IMR-90 (cell line): ENCODE measurements around the gene SUN1. TPM values are rescaled to one million over a fixed set of nuclear protein-coding genes. Genes with fewer than 3 reads are reported as not detected.

Experiments
- ATAC-seq: fragments of 200-7000 bp; cut with Tn5 transposase; 2 replicates; pipeline ENCODE4 v1.9.1; 2020; ENCODE audit warnings: low read depth, mild to moderate bottlenecking, moderate library complexity
- BruUV-seq: library from RNA; stranded (reverse); fragments of 400-500 nt; replicated peaks from 2 replicates; lab custom pipeline; 2021; lab: Mats Ljungman, UMichigan
- CTCF ChIA-PET: fragments of 300-600 bp; formaldehyde crosslinking; extraction: SDS; loops from one replicate; lab custom pipeline; 2021; ENCODE audit warnings: antibody characterized with exemption; lab: Yijun Ruan, JAX
- POLR2A ChIA-PET: fragments of 300-600 bp; sonication (Branson Sonifier 250); formaldehyde crosslinking; loops from one replicate; lab custom pipeline; 2022; ENCODE audit warnings: antibody characterized with exemption; ENCODE audit not compliant: unreplicated experiment; lab: Charles Lee
- DNase-seq: peaks from one replicate; pipeline ENCODE4 v3.0.0; 2013
- H2AFZ ChIP-seq: replicated peaks from 2 replicates; pipeline ENCODE3; 2013; ENCODE audit warnings: low read length, mild to moderate bottlenecking; ENCODE audit not compliant: poor library complexity
- H2AK5ac ChIP-seq: 2 replicates; pipeline ENCODE4 v1.6.1; 2013; ENCODE audit warnings: low read depth, low read length, inconsistent platforms
- H2AK9ac ChIP-seq: replicated peaks from 2 replicates; pipeline ENCODE3; 2013; ENCODE audit warnings: mild to moderate bottlenecking, low read depth, low read length, moderate library complexity; ENCODE audit not compliant: poor library complexity
- H2BK120ac ChIP-seq: 2 replicates; pipeline ENCODE4 v1.6.1; 2013; ENCODE audit warnings: low read depth, low read length, inconsistent platforms
- H2BK15ac ChIP-seq: 3 replicates; pipeline ENCODE4 v1.6.1; 2013; ENCODE audit warnings: low read depth, low read length, inconsistent platforms
- H2BK20ac ChIP-seq: 2 replicates; pipeline ENCODE4 v1.6.1; 2013; ENCODE audit warnings: low read depth, mild to moderate bottlenecking, inconsistent platforms, low read length, moderate library complexity
- H2BK5ac ChIP-seq: 2 replicates; pipeline ENCODE4 v1.6.1; 2013; ENCODE audit warnings: mild to moderate bottlenecking, low read depth, low read length, inconsistent platforms; ENCODE audit not compliant: poor library complexity, severe bottlenecking
- H3K14ac ChIP-seq: replicated peaks from 2 replicates; pipeline ENCODE4 v1.6.1; 2013; ENCODE audit warnings: low read depth, low read length, inconsistent platforms
- H3K18ac ChIP-seq: 2 replicates; pipeline ENCODE4 v1.6.1; 2013; ENCODE audit warnings: low read depth, low read length, control low read depth
- H3K23ac ChIP-seq: 2 replicates; pipeline ENCODE4 v1.6.1; 2013; ENCODE audit warnings: low read depth, low read length, inconsistent platforms
- H3K27ac ChIP-seq: 2 replicates; pipeline ENCODE4 v1.5.1; 2013; ENCODE audit warnings: mild to moderate bottlenecking, control low read depth, low read length; ENCODE audit not compliant: insufficient read depth
- H3K27me3 ChIP-seq: 2 replicates; pipeline ENCODE4 v1.6.1; 2013; ENCODE audit warnings: low read length; ENCODE audit not compliant: control insufficient read depth, insufficient read depth
- H3K36me3 ChIP-seq: 2 replicates; pipeline ENCODE4 v1.6.1; 2013; ENCODE audit warnings: low read length, mixed read lengths; ENCODE audit not compliant: control insufficient read depth, insufficient read depth
- H3K4ac ChIP-seq: 2 replicates; pipeline ENCODE4 v1.6.1; 2013; ENCODE audit warnings: low read depth, low read length, inconsistent platforms
- H3K4me1 ChIP-seq: 2 replicates; pipeline ENCODE4 v1.6.1; 2013; ENCODE audit warnings: low read length, mixed read lengths; ENCODE audit not compliant: control insufficient read depth, insufficient read depth
- H3K4me2 ChIP-seq: 2 replicates; pipeline ENCODE4 v1.6.1; 2013; ENCODE audit warnings: low read depth, mild to moderate bottlenecking, control low read depth, low read length, moderate library complexity
- H3K4me3 ChIP-seq: 2 replicates; pipeline ENCODE4 v1.5.1; 2013; ENCODE audit warnings: low read depth, mild to moderate bottlenecking, control low read depth, low read length, moderate library complexity; ENCODE audit not compliant: insufficient read depth
- H3K56ac ChIP-seq: 2 replicates; pipeline ENCODE4 v1.6.1; 2013; ENCODE audit warnings: low read length, inconsistent platforms; ENCODE audit not compliant: insufficient read depth; ENCODE audit errors: extremely low read depth
- H3K79me1 ChIP-seq, 2 experiments: 2 replicates each; pipeline ENCODE4 v1.6.1; 2013; ENCODE audit warnings: low read length in 2 of 2, inconsistent platforms in 1 of 2, low read depth in 1 of 2
- H3K9ac ChIP-seq: 2 replicates; pipeline ENCODE4 v1.6.1; 2013; ENCODE audit warnings: low read depth, low read length, control low read depth
- H3K9me1 ChIP-seq: 2 replicates; pipeline ENCODE4 v1.6.1; 2013; ENCODE audit warnings: low read length, inconsistent platforms; ENCODE audit not compliant: insufficient read depth
- H3K9me3 ChIP-seq: 2 replicates; pipeline ENCODE4 v1.6.1; 2013; ENCODE audit warnings: low read length; ENCODE audit not compliant: control insufficient read depth, insufficient read depth
- H4K20me1 ChIP-seq: 2 replicates; pipeline ENCODE4 v1.6.1; 2013; ENCODE audit warnings: low read length, inconsistent platforms; ENCODE audit not compliant: insufficient read depth
- H4K5ac ChIP-seq: 2 replicates; pipeline ENCODE4 v1.6.1; 2013; ENCODE audit warnings: mild to moderate bottlenecking, low read depth, low read length, control low read depth
- H4K8ac ChIP-seq, 2 experiments: 2 replicates each; pipeline ENCODE4 v1.6.1; 2013; ENCODE audit warnings: low read depth in 2 of 2, low read length in 2 of 2, control low read depth in 1 of 2, inconsistent platforms in 1 of 2
- H4K91ac ChIP-seq: 2 replicates; pipeline ENCODE4 v1.6.1; 2013; ENCODE audit warnings: low read depth, low read length, inconsistent platforms; ENCODE audit not compliant: insufficient read depth
- BHLHE40 ChIP-seq: fragments of 150-350 bp; IDR thresholded peaks from 2 replicates; pipeline ENCODE4 v1.6.1; 2016; ENCODE audit warnings: mild to moderate bottlenecking, low read depth, low read length
- POLR2A ChIP-seq: IDR thresholded peaks from 2 replicates; pipeline ENCODE4 v1.6.1; 2012; ENCODE audit warnings: mild to moderate bottlenecking, low read depth, low read length
- RAD21 ChIP-seq: IDR thresholded peaks from 2 replicates; pipeline ENCODE4 v1.6.1; 2012; ENCODE audit warnings: low read length, improper control_type of control experiment
- RFX5 ChIP-seq: IDR thresholded peaks from 2 replicates; pipeline ENCODE4 v1.8.0; 2012; ENCODE audit warnings: low read depth, mild to moderate bottlenecking, low read length, moderate library complexity
- WGBS, 2 experiments: methylation state at CpG; one replicate each; pipeline versions ENCODE4 v1.1.5 to v1.1.7; 2013; ENCODE audit warnings: missing lambda C conversion rate in 2 of 2; ENCODE audit not compliant: insufficient read length in 1 of 2; ENCODE audit errors: extremely low coverage in 2 of 2; 5-methylcytosine and 5-hydroxymethylcytosine counted together
- dilution Hi-C: fragments of 300-500 bp; cut with HindIII; formaldehyde crosslinking; loops from one replicate; pipeline ENCODE4 v1.14.3; 2018; ENCODE audit warnings: low sequenced_read_pairs; ENCODE audit not compliant: unreplicated experiment
- in situ Hi-C: fragments of 300-500 bp; cut with MboI; formaldehyde crosslinking; loops from 3 replicates; pipeline ENCODE4 v1.14.3; 2019; ENCODE audit warnings: low sequenced_read_pairs, inconsistent platforms, mixed read lengths
- intact Hi-C: fragments of 100-400 bp; cut with micrococcal nuclease; formaldehyde crosslinking; loops from 2 replicates; pipeline ENCODE4 v1.10.0; 2022
- polyA plus RNA-seq, 3 experiments: library from polyadenylated mRNA; depleted of rRNA; stranded (reverse); fragments of >200 nt; gene quantifications; 2 replicates each; pipeline ENCODE4 v1.2.3, GENCODE V29; 2012; ENCODE audit warnings: low replicate concordance in 1 of 3
- total RNA-seq: library from RNA; depleted of rRNA; stranded (reverse); fragments of >200 nt; gene quantifications from 2 replicates; pipeline ENCODE4 v1.2.3, GENCODE V29; 2012
- TF ChIP-seq, protein P1 (sequence below): conservative IDR thresholded peaks from 2 replicates; pipeline ENCODE4 v1.5.1; 2012; ENCODE audit warnings: mild to moderate bottlenecking, low read depth, low read length, improper control_type of control experiment

Gene SUN1
- total and polyA plus RNA-seq, 2 of the 4 experiments (the other 2 are of a cell fraction): 113 to 239 TPM

DNA sequence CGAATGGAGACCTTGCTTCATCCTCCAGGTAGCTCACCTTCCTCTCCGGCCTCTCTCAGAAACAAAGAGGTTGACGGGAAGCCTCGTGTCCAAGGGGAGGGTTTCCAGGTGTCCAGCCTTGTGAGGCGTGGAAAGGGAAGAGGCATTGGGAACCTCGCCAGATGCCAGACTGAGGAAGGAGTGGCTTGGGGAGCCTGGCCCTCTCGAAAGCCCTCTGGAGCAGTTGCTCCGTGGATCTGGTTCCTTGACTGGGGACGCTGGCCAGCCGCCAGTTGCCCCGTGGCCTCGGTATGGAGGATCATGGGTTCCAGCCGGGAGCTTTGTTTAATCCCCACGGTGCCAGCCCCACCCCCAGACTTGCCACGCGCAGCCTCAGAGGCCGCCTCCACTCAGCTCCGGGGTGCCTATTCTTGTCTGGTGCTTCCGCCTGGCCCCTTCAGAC lies 30.3 kb upstream of the SUN1 start:
- Histone ChIP-seq H3K4me2 (no peak overlapping the region), H3K23ac (no peak overlapping the region), H4K8ac (peak overlapping the region in 1 of 2 experiments; percentile 8; a peak in 1 of 4 replicates), H2BK20ac (no peak overlapping the region), H2AK5ac (peak overlapping the region; percentile 24; the same call in 1 of the 2 replicates), H3K18ac (no peak overlapping the region), H3K9me1 (no peaks in the 10 kb centered on the region; the same call in 1 of the 2 replicates), H3K27me3 (no peaks in the 10 kb centered on the region), H3K4me3 (no peak overlapping the region), H3K4me1 (peaks cover 3% of the 10 kb centered on the region; the same call in 1 of the 2 replicates), H3K4ac (peak overlapping the region; percentile 47; the same call in 1 of the 2 replicates), H3K9me3 (no peaks in the 10 kb centered on the region), H2BK120ac (peak overlapping the region; percentile 14), H3K56ac (no peak overlapping the region), H2AK9ac (no peak overlapping the region), H3K27ac (no peak overlapping the region), H2BK5ac (no peak overlapping the region), H2BK15ac (no peak overlapping the region), H4K5ac (peak overlapping the region; percentile 12), H2AFZ (peak overlapping the region; percentile 79), H3K14ac (no peak overlapping the region), H3K79me1 (no peaks in the 10 kb centered on the region), H3K9ac (no peak overlapping the region), H4K91ac (no peak overlapping the region), H3K36me3 (no peaks in the 10 kb centered on the region), H4K20me1 (no peaks in the 10 kb centered on the region)
- 20% methylated on average over 4 of the region's 19 CpGs; no CpG with 5 or more reads in 1 of the 2 experiments for WGBS, 2 experiments
- intact Hi-C loops (no loop called here), dilution Hi-C loops (no loop called here), in situ Hi-C loops (no loop called here)
- ChIA-PET POLR2A (no interaction called here), CTCF (no interaction called here)
- TF ChIP-seq, protein P1, sequence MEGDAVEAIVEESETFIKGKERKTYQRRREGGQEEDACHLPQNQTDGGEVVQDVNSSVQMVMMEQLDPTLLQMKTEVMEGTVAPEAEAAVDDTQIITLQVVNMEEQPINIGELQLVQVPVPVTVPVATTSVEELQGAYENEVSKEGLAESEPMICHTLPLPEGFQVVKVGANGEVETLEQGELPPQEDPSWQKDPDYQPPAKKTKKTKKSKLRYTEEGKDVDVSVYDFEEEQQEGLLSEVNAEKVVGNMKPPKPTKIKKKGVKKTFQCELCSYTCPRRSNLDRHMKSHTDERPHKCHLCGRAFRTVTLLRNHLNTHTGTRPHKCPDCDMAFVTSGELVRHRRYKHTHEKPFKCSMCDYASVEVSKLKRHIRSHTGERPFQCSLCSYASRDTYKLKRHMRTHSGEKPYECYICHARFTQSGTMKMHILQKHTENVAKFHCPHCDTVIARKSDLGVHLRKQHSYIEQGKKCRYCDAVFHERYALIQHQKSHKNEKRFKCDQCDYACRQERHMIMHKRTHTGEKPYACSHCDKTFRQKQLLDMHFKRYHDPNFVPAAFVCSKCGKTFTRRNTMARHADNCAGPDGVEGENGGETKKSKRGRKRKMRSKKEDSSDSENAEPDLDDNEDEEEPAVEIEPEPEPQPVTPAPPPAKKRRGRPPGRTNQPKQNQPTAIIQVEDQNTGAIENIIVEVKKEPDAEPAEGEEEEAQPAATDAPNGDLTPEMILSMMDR: no peak
- TF ChIP-seq BHLHE40 (no peak), RFX5 (no peak), POLR2A (no peak), RAD21 (no peak)
- BruUV-seq: no TSS peak
- no peak; the same call in 1 of the 2 replicates for ATAC-seq
- DNase-seq: no peak
